ENCODE measurements around the gene GNPDA2. TPM values are rescaled to one million over a fixed set of nuclear protein-coding genes. Genes with fewer than 3 reads are reported as not detected.

GNPDA2 gene
- total RNA-seq, 2 experiments from 2014 or later = 9.9 to 11.4 TPM

- H3K27ac Mint-ChIP-seq = no peak overlapping the region
- CTCF ChIA-PET = no interaction called here
- H3K36me3 Mint-ChIP-seq (ENCODE audit: low read depth) = peaks cover 1% of the 10 kb centered on the region
- no peaks in the 10 kb centered on the region for H3K9me3 Mint-ChIP-seq
- H3K4me3 Mint-ChIP-seq = no peak overlapping the region
- H3K4me1 Mint-ChIP-seq = peaks cover 18% of the 10 kb centered on the region
- POLR2A ChIA-PET = no interaction called here
- DNase-seq = no peak
- peaks cover 8% of the 10 kb centered on the region for H3K27me3 Mint-ChIP-seq
Measured at GRCh38 chr4:44674471-44674870, 51.9 kb downstream of the GNPDA2 start.

DNA sequence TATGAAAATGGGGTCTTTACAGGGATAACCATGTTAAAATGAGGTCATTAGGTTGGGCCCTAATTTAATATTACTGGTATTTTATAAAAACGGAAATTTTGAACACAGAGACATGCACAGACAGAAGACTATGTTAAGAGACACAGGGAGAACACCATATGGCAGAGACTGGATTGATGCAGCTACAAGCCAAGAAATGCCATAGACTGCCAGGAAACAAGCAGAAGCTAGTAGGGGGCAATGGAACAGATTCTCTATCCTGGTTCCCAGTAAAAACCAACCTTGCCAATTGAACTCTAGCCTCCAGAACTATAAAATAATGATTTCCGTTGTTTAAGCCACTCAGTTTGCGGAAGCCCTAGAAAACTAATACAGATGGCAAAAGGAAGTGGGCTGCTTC is 54.7 kb downstream of the GNPDA2 start:
- DNase-seq = no peak
- H3K36me3 Mint-ChIP-seq (ENCODE audit: low read depth) = no peaks in the 10 kb centered on the region
- CTCF ChIA-PET = no interaction called here
- H3K4me3 Mint-ChIP-seq = no peak overlapping the region
- H3K4me1 Mint-ChIP-seq = peaks cover 5% of the 10 kb centered on the region
- POLR2A ChIA-PET = no interaction called here
- H3K27ac Mint-ChIP-seq = no peak overlapping the region
- H3K27me3 Mint-ChIP-seq = peaks cover 8% of the 10 kb centered on the region
- no peaks in the 10 kb centered on the region for H3K9me3 Mint-ChIP-seq

- H3K4me3 Mint-ChIP-seq = no peak overlapping the region
- H3K9me3 Mint-ChIP-seq = no peaks in the 10 kb centered on the region
- H3K27me3 Mint-ChIP-seq = peaks cover 8% of the 10 kb centered on the region
- no peak for DNase-seq
- CTCF ChIA-PET = no interaction called here
- peaks cover 2% of the 10 kb centered on the region for H3K4me1 Mint-ChIP-seq
- POLR2A ChIA-PET = no interaction called here
- no peak overlapping the region for H3K27ac Mint-ChIP-seq
- no peaks in the 10 kb centered on the region for H3K36me3 Mint-ChIP-seq (ENCODE audit: low read depth)
Measured at GRCh38 chr4:44670506-44671199, 55.7 kb downstream of the GNPDA2 start.

GRCh38 chr4:44668526-44668925 is 57.8 kb downstream of the GNPDA2 start:
- CTCF ChIA-PET = interaction anchor here (0.9 kb wide), 1 partner anchor 9 kb away, joined by 6 read pairs; the partner anchor contains the start of gene GUF1

GRCh38 chr4:44663539-44664263 is 62.7 kb downstream of the GNPDA2 start:
- no peak overlapping the region for H3K27ac Mint-ChIP-seq
- ChIA-PET POLR2A (no interaction called here), CTCF (interaction anchor here (0.7 kb wide), 1 partner anchor 43 kb away, joined by 3 read pairs; no protein-coding TSS in a partner anchor)
- H3K36me3 Mint-ChIP-seq (ENCODE audit: low read depth) = no peaks in the 10 kb centered on the region
- no peak overlapping the region for H3K4me3 Mint-ChIP-seq
- H3K9me3 Mint-ChIP-seq = no peaks in the 10 kb centered on the region
- H3K4me1 Mint-ChIP-seq = peaks cover under 1% of the 10 kb centered on the region
- H3K27me3 Mint-ChIP-seq = peaks cover 1% of the 10 kb centered on the region
- DNase-seq = no peak

More at GRCh38 chr4:44668526-44668925, 57.8 kb downstream of the GNPDA2 start:
- peaks cover 8% of the 10 kb centered on the region for H3K27me3 Mint-ChIP-seq
- H3K9me3 Mint-ChIP-seq = no peaks in the 10 kb centered on the region
- POLR2A ChIA-PET = interaction anchor here (0.6 kb wide), 1 partner anchor 203 kb away, joined by 3 read pairs; no protein-coding TSS in a partner anchor
- no peak overlapping the region for H3K27ac Mint-ChIP-seq
- H3K4me1 Mint-ChIP-seq = peaks cover 2% of the 10 kb centered on the region
- H3K36me3 Mint-ChIP-seq (ENCODE audit: low read depth) = no peaks in the 10 kb centered on the region
- no peak for DNase-seq
- no peak overlapping the region for H3K4me3 Mint-ChIP-seq

DNA sequence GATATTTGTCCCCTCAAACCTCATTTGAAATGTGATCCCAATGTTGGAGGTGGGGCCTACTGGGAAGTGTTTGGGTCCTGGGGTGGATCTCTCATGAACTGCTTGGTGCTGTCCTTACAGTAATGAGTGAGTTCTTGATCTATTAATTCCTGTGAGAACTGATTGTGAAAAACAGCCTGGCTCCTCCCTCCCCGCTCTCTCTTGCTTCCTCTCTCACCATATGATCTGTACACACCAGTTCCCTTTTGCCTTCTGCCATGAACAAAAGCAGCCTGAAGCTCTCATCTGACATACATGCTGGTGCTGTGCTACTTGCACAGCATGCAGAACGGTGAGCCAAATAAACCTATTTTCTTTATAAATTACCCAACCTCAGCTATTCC is 63.7 kb downstream of the GNPDA2 start:
- no peak for DNase-seq
- H3K4me3 Mint-ChIP-seq = no peak overlapping the region
- ChIA-PET CTCF (no interaction called here), POLR2A (no interaction called here)
- no peaks in the 10 kb centered on the region for H3K9me3 Mint-ChIP-seq
- no peaks in the 10 kb centered on the region for H3K36me3 Mint-ChIP-seq (ENCODE audit: low read depth)
- no peak overlapping the region for H3K27ac Mint-ChIP-seq
- peaks cover 1% of the 10 kb centered on the region for H3K27me3 Mint-ChIP-seq
- no peaks in the 10 kb centered on the region for H3K4me1 Mint-ChIP-seq

DNA sequence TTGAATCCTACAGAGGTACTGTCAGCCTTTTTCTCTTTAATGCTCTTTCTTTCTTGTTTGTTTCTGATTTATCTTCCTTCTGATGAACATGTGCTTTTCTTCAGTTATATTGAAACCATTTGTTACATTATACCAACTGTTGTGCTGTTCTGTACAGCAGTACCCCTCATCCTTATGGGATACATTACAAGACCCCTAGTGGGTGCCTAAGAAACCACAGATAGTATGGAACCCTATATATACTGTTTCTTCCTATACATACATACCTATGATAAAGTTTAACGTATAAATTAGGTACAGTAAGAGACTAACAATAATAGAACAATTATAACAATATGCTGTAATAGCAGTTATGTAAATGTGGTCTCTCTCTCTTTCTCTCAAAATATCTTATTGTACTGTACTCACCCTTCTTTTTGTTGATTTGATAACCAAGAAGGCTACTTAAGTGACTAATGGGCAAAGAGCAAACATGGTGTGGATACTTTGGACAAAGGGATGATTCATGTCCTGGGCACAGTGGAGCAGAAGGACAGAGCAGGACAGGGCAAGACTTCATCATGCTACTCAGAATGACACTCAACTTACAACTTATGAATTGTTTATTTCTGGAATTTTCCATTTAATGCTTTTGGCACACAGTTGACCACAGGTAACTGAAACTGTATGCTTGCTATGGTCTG is 64.3 kb downstream of the GNPDA2 start:
- ChIA-PET CTCF (no interaction called here), POLR2A (no interaction called here)
- H3K4me3 Mint-ChIP-seq = no peak overlapping the region
- no peaks in the 10 kb centered on the region for H3K4me1 Mint-ChIP-seq
- no peaks in the 10 kb centered on the region for H3K9me3 Mint-ChIP-seq
- no peak for DNase-seq
- peaks cover 1% of the 10 kb centered on the region for H3K27me3 Mint-ChIP-seq
- no peak overlapping the region for H3K27ac Mint-ChIP-seq
- no peaks in the 10 kb centered on the region for H3K36me3 Mint-ChIP-seq (ENCODE audit: low read depth)

GRCh38 chr4:44660396-44660795 is 66.0 kb downstream of the GNPDA2 start:
- no peak for DNase-seq
- no peaks in the 10 kb centered on the region for H3K4me1 Mint-ChIP-seq
- CTCF ChIA-PET = no interaction called here
- peaks cover 2% of the 10 kb centered on the region for H3K27me3 Mint-ChIP-seq
- POLR2A ChIA-PET = no interaction called here
- no peaks in the 10 kb centered on the region for H3K36me3 Mint-ChIP-seq (ENCODE audit: low read depth)
- no peaks in the 10 kb centered on the region for H3K9me3 Mint-ChIP-seq
- H3K27ac Mint-ChIP-seq = no peak overlapping the region
- no peak overlapping the region for H3K4me3 Mint-ChIP-seq

DNA sequence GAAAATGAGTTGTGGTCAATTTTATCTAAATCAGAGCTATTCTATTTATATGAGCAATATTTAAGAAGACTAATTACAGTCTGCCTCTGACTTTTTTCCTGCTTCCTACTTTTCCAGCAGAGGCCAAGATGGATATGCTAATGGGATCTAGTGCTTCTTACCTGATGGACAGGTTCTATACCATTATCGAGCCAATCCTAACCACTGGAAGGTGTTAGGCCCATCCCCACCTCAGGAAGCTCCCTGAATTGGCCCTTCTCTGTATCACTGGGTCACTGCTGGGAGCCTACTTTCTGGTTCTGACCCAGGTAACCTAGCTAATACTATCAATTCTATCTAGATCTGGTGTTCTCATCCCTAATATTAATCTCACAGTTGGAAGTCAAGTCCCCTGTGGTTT is 74.4 kb downstream of the GNPDA2 start:
- no peak overlapping the region for H3K27ac Mint-ChIP-seq
- CTCF ChIA-PET = no interaction called here
- POLR2A ChIA-PET = no interaction called here
- no peak overlapping the region for H3K4me3 Mint-ChIP-seq
- no peaks in the 10 kb centered on the region for H3K9me3 Mint-ChIP-seq
- no peak for DNase-seq
- no peaks in the 10 kb centered on the region for H3K36me3 Mint-ChIP-seq (ENCODE audit: low read depth)
- H3K4me1 Mint-ChIP-seq = no peaks in the 10 kb centered on the region
- peaks cover 16% of the 10 kb centered on the region for H3K27me3 Mint-ChIP-seq

Other genes with a start within 250 kb of the GNPDA2 start
- gene YIPF7, start 74.9 kb downstream of the GNPDA2 start, total RNA-seq = not detected
- 10 to 100 TPM; 23.6 to 28.5 TPM for gene GUF1, start 48.1 kb downstream of the GNPDA2 start, total RNA-seq

Measured in activated CD4-positive, alpha-beta T cell treated with anti-CD3 and anti-CD28 coated beads, Interleukin-2, amount 10 ng/mL, durations not matched to agents 7 days and 5 days (primary cell).